Endothelial cell of umbilical vein (primary cell): Measurements from ENCODE around the gene ASB13.

Source experiments
- CTCF ChIP-seq, 2 donors: IDR thresholded peaks; 1 replicate in 1 of 2; 2 replicates in 1 of 2; pipeline ENCODE4 v1.5.1; 2011; ENCODE audit warnings: low read length in 2 of 2, mild to moderate bottlenecking in 2 of 2, moderate library complexity in 2 of 2, control low read depth in 1 of 2, inconsistent platforms in 1 of 2, low read depth in 1 of 2; ENCODE audit not compliant: insufficient read depth in 1 of 2; ENCODE audit errors: extremely low read depth in 1 of 2
- EZH2 ChIP-seq: IDR thresholded peaks from 2 replicates; pipeline ENCODE4 v1.6.1; 2012; ENCODE audit warnings: borderline replicate concordance, low read depth, mild to moderate bottlenecking, moderate library complexity, low read length, inconsistent platforms; ENCODE audit not compliant: severe bottlenecking
- FOS ChIP-seq: IDR thresholded peaks from 2 replicates; pipeline ENCODE4 v1.6.1; 2011; ENCODE audit warnings: mild to moderate bottlenecking, low read length, moderate library complexity, borderline replicate concordance; ENCODE audit not compliant: insufficient read depth
- GATA2 ChIP-seq: IDR thresholded peaks from 2 replicates; pipeline ENCODE4 v1.7.0; 2011; ENCODE audit warnings: low read depth, mild to moderate bottlenecking, moderate library complexity, mixed read lengths, low read length; ENCODE audit not compliant: insufficient read length, insufficient read depth
- MYC ChIP-seq: IDR thresholded peaks from one replicate; pipeline ENCODE4 v1.6.1; 2011; ENCODE audit warnings: mild to moderate bottlenecking, low read depth, low read length
- POLR2A ChIP-seq: IDR thresholded peaks from 2 replicates; pipeline ENCODE4 v1.6.1; 2012; ENCODE audit warnings: low read depth, mild to moderate bottlenecking, control low read depth, low read length
- POLR2AphosphoS5 ChIP-seq: IDR thresholded peaks from 2 replicates; pipeline ENCODE4 v1.6.1; 2012; ENCODE audit warnings: low read depth, mild to moderate bottlenecking, control low read depth, low read length, moderate library complexity; ENCODE audit not compliant: insufficient read depth
- TF ChIP-seq, protein P1 (sequence below): IDR thresholded peaks from 2 replicates; pipeline ENCODE4 v1.6.1; 2011; ENCODE audit not compliant: insufficient read depth, insufficient read length

DNA sequence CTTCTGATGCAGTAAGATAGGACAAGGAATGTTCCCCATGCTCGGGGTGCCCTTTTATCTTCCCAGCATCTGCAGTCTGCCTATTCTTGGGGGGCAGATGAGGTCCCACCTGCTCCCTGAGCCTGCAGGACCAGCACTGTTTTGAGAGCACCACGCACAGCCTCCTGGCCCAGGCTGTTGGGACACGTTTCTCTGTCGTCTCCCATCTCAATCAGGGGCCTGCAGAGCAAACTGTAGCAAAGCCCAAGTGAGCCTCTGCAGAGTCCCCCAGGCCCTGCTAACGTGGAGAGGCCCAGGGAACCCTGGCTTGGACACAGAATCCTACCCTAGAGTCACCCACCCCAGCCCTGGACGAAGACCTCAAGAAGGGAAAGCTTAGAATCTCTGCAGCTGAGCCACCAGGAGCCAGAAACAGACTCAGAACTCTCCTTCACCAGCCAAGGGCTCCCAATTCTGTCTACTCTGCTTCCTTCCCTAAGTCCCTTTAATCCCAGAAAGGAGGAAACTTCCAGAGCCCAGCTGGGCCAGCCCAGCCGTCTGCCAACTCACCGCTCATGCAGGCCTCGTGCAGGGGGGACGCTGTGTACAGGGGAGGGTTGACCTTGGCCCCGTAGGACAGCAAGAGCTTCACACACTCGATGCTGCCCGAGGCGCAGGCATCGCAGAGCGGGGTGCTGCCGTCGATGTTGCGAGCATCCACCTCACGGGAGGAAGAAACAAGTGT lies 15.6 kb downstream of the ASB13 start:
- TF ChIP-seq POLR2A (no peak), CTCF (IDR thresholded peaks at IDR 0.05; ENCODE audit: extremely low read depth in 1 of 2, insufficient read depth in 1 of 2, low read depth in 1 of 2, low read length in 2 of 2) (no peak), POLR2AphosphoS5 (no peak), EZH2 (no peak), GATA2 (no peak), MYC (no peak), FOS (no peak)
- TF ChIP-seq, protein P1, sequence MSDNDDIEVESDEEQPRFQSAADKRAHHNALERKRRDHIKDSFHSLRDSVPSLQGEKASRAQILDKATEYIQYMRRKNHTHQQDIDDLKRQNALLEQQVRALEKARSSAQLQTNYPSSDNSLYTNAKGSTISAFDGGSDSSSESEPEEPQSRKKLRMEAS, result no peak
